GM19328 (cell line): ENCODE data around the gene NDUFB3.

Experiments used
- ATAC-seq: cut with Tn5 transposase; IDR thresholded peaks from one replicate; pipeline ENCODE4 v1.9.1; 2021; ENCODE audit warnings: mild to moderate bottlenecking, moderate library complexity; ENCODE audit not compliant: unreplicated experiment

The NDUFB3 gene

DNA sequence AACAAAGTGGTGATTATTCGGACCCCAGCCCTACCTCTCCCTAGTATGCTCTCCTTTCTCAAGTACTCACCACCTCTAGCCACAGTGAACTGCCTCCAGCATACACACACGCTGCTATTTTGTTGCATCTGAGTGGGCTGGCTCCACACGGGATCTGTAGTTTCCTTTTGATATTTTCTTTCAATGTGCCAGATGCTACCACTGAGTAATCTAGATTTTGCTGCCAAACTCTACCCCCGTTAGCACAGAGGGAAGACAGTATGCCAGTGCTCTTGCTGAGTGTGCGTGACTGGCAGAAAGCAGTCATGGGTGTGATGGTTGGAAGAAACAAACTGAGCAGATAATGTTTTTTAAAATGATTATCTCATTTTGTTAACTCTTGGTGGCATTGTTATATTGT, 55.8 kb downstream of the NDUFB3 start:
- no peak for ATAC-seq

GRCh38 chr2:201128033-201128432, 56.2 kb downstream of the NDUFB3 start:
- ATAC-seq, result no peak

DNA sequence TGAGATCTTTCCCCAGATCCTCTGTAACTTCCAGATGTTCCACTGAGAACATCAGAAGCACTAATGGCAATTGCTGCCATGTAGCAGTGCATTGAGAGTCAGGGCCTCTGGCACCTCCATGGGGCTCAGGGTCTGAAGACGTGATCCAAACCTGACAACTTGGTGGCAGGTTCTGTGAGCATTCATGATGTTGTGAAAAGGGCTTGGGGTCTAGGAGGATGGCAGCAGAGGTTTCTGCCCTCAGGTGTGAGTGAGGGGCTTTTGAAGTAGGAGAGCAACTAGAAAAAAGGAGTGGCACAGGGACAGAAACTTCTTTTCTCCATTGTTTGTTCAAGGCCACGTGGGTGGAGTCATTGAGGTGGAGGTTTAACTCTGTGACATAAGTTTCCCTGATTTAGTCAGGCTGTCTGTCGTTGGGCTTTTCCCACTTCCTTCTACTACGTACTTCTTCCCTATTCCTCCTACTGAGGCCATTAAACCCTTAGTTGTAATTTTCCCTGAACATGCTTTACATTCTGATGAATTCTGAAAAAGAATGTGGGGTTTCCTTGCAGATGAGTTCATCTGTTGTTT, 57.2 kb downstream of the NDUFB3 start:
- ATAC-seq, result no peak

DNA sequence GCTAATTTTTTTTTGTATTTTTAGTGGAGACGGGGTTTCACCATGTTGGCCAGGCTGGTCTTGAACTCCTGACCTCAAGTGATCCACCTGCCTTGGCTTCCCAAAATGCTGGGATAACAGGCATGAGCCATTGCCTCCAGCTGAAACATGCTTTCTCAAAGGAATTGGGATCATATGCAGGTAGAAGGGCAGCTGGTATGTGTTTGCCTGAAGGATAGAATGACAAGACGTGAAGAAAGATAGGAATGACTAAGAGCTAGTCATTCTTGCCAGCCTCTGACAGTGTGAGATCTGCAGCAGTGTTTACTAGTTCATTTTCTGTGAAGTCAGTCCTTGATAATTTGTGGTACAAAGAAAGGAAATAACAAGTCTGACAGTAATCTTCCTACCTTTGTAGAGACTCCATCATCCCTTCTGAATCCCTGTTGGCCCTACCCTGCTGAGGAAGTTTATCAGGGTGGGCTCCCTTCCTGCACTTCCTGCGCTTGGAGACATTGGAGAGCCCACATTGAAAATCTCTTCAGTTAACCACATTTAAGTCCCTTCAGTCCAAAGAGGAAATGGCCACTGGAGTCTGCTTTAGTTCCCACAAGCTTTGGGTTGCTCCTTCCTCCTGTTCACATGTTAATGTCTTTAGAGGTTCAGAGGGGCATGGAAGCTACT, 58.9 kb downstream of the NDUFB3 start:
- ATAC-seq, result no peak

- no peak for ATAC-seq
Observed at GRCh38 chr2:201132518-201132917, 60.7 kb downstream of the NDUFB3 start.
